ENCODE measurements around the gene HCFC2. TPM values are rescaled to one million over a fixed set of nuclear protein-coding genes. Genes with fewer than 3 reads are reported as not detected.

HCFC2 gene
- polyA plus RNA-seq, 1 of the 3 experiments (the other 2 are of a cell fraction), result 5.2 TPM

DNA sequence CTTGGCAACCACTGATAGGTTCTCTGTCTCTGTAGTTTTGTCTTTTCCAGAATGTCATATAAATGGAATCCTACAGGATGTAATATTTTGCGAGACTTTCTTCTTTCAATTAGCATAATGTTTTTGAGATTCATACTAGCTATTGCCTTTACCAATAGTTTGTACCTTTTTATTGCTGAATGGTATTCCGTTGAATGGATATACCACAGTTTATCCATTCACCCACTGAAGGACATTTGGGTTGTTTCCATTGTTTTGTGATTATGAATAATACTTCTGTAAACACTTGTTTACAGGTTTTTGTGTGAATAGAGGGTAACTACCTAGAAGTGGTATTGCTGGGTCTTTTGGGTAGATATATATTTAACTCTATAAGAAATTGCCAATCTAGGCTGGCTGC lies 40.6 kb upstream of the HCFC2 start:
- no peaks in the 10 kb centered on the region for H3K9me3 ChIP-seq
- peaks cover 0 to 4% of the 10 kb centered on the region in 2 experiments for H3K36me3 ChIP-seq (replicated peaks in 1 of 2; ENCODE audit: control insufficient read depth in 1 of 2, insufficient read depth in 2 of 2, low read length in 1 of 2)
- no peak overlapping the region for H3K4me3 ChIP-seq (ENCODE audit: low read depth in 2 of 2, low read length in 1 of 2)
- no peaks in the 10 kb centered on the region for H3K9me2 ChIP-seq
- H2AFZ ChIP-seq (ENCODE audit: low read depth), result no peak overlapping the region
- H3K79me2 ChIP-seq (ENCODE audit: insufficient read depth), result no peaks in the 10 kb centered on the region
- H3K27ac ChIP-seq (ENCODE audit: low read depth in 2 of 2, low read length in 1 of 2), result no peak overlapping the region
- H3K4me2 ChIP-seq, result no peak overlapping the region
- CTCF ChIA-PET, result no interaction called here
- no peaks in the 10 kb centered on the region for H3K4me1 ChIP-seq (ENCODE audit: control insufficient read depth in 1 of 2, insufficient read depth in 2 of 2, low read depth in 1 of 2, low read length in 1 of 2)
- H4K20me1 ChIP-seq (ENCODE audit: insufficient read depth), result no peaks in the 10 kb centered on the region
- TF ChIP-seq POLR2AphosphoS5 (IDR thresholded peaks at IDR 0.05; ENCODE audit: low read depth, low read length), result no peak
- TF ChIP-seq EZH2phosphoT487 (IDR thresholded peaks at IDR 0.05; ENCODE audit: borderline replicate concordance, low read depth), result no peak
- TF ChIP-seq MEF2A (IDR thresholded peaks at IDR 0.05; ENCODE audit: borderline replicate concordance, low read depth), result no peak
- TF ChIP-seq, protein P1, sequence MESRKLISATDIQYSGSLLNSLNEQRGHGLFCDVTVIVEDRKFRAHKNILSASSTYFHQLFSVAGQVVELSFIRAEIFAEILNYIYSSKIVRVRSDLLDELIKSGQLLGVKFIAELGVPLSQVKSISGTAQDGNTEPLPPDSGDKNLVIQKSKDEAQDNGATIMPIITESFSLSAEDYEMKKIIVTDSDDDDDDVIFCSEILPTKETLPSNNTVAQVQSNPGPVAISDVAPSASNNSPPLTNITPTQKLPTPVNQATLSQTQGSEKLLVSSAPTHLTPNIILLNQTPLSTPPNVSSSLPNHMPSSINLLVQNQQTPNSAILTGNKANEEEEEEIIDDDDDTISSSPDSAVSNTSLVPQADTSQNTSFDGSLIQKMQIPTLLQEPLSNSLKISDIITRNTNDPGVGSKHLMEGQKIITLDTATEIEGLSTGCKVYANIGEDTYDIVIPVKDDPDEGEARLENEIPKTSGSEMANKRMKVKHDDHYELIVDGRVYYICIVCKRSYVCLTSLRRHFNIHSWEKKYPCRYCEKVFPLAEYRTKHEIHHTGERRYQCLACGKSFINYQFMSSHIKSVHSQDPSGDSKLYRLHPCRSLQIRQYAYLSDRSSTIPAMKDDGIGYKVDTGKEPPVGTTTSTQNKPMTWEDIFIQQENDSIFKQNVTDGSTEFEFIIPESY (IDR thresholded peaks at IDR 0.05; ENCODE audit: borderline replicate concordance, low read depth), result no peak
- POLR2A ChIA-PET, result no interaction called here
- no peak overlapping the region for H3K9ac ChIP-seq
- DNase-seq, result no peak
- H3K27me3 ChIP-seq (ENCODE audit: insufficient read depth), result no peaks in the 10 kb centered on the region
- no peaks in the 10 kb centered on the region for H3F3A ChIP-seq (replicated peaks; ENCODE audit: insufficient read depth)
- 42% methylated on average over 2 of the region's 2 CpGs for WGBS (ENCODE audit: low lambda C conversion rate)

- H3K27me3 ChIP-seq (ENCODE audit: insufficient read depth), result no peaks in the 10 kb centered on the region
- DNase-seq, result no peak
- 74% methylated on average over 6 of the region's 6 CpGs for WGBS (ENCODE audit: low lambda C conversion rate)
- H3K9me2 ChIP-seq, result no peaks in the 10 kb centered on the region
- no peak overlapping the region for H3K27ac ChIP-seq (ENCODE audit: low read depth in 2 of 2, low read length in 1 of 2)
- ChIA-PET POLR2A (no interaction called here), CTCF (no interaction called here)
- H4K20me1 ChIP-seq (ENCODE audit: insufficient read depth), result no peaks in the 10 kb centered on the region
- TF ChIP-seq FOXJ3 (CRISPR knock-in tag; IDR thresholded peaks at IDR 0.05) (no peak), SIN3A (IDR thresholded peaks at IDR 0.05; ENCODE audit: borderline replicate concordance, low read depth, low read length) (no peak), RCOR1 (IDR thresholded peaks at IDR 0.05; ENCODE audit: low read length) (no peak), FOXM1 (IDR thresholded peaks at IDR 0.05; ENCODE audit: low read depth) (no peak)
- H3K4me3 ChIP-seq (ENCODE audit: low read depth in 2 of 2, low read length in 1 of 2), result no peak overlapping the region
- no peak overlapping the region for H3K9ac ChIP-seq
- H3F3A ChIP-seq (replicated peaks; ENCODE audit: insufficient read depth), result no peaks in the 10 kb centered on the region
- peaks cover 0 to 4% of the 10 kb centered on the region in 2 experiments for H3K36me3 ChIP-seq (replicated peaks in 1 of 2; ENCODE audit: control insufficient read depth in 1 of 2, insufficient read depth in 2 of 2, low read length in 1 of 2)
- no peaks in the 10 kb centered on the region for H3K79me2 ChIP-seq (ENCODE audit: insufficient read depth)
- no peaks in the 10 kb centered on the region for H3K9me3 ChIP-seq
- no peak overlapping the region for H2AFZ ChIP-seq (ENCODE audit: low read depth)
- no peak overlapping the region for H3K4me2 ChIP-seq
- H3K4me1 ChIP-seq (ENCODE audit: control insufficient read depth in 1 of 2, insufficient read depth in 2 of 2, low read depth in 1 of 2, low read length in 1 of 2), result no peaks in the 10 kb centered on the region
These were observed 40.0 kb upstream of the HCFC2 start for GRCh38 chr12:104024348-104024747.

- ChIA-PET CTCF (no interaction called here), POLR2A (no interaction called here)
- H3K9me2 ChIP-seq, result no peaks in the 10 kb centered on the region
- H3F3A ChIP-seq (replicated peaks; ENCODE audit: insufficient read depth), result no peaks in the 10 kb centered on the region
- no peak overlapping the region for H3K4me2 ChIP-seq
- H3K9me3 ChIP-seq, result no peaks in the 10 kb centered on the region
- no peaks in the 10 kb centered on the region for H4K20me1 ChIP-seq (ENCODE audit: insufficient read depth)
- H3K27ac ChIP-seq (ENCODE audit: low read depth in 2 of 2, low read length in 1 of 2), result no peak overlapping the region
- H3K9ac ChIP-seq, result no peak overlapping the region
- no peak for TF ChIP-seq GABPA (IDR thresholded peaks at IDR 0.05; ENCODE audit: low read depth)
- TF ChIP-seq, protein P2, sequence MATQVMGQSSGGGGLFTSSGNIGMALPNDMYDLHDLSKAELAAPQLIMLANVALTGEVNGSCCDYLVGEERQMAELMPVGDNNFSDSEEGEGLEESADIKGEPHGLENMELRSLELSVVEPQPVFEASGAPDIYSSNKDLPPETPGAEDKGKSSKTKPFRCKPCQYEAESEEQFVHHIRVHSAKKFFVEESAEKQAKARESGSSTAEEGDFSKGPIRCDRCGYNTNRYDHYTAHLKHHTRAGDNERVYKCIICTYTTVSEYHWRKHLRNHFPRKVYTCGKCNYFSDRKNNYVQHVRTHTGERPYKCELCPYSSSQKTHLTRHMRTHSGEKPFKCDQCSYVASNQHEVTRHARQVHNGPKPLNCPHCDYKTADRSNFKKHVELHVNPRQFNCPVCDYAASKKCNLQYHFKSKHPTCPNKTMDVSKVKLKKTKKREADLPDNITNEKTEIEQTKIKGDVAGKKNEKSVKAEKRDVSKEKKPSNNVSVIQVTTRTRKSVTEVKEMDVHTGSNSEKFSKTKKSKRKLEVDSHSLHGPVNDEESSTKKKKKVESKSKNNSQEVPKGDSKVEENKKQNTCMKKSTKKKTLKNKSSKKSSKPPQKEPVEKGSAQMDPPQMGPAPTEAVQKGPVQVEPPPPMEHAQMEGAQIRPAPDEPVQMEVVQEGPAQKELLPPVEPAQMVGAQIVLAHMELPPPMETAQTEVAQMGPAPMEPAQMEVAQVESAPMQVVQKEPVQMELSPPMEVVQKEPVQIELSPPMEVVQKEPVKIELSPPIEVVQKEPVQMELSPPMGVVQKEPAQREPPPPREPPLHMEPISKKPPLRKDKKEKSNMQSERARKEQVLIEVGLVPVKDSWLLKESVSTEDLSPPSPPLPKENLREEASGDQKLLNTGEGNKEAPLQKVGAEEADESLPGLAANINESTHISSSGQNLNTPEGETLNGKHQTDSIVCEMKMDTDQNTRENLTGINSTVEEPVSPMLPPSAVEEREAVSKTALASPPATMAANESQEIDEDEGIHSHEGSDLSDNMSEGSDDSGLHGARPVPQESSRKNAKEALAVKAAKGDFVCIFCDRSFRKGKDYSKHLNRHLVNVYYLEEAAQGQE (IDR thresholded peaks at IDR 0.05; ENCODE audit: low read depth, low read length), result no peak
- TF ChIP-seq, protein P3, sequence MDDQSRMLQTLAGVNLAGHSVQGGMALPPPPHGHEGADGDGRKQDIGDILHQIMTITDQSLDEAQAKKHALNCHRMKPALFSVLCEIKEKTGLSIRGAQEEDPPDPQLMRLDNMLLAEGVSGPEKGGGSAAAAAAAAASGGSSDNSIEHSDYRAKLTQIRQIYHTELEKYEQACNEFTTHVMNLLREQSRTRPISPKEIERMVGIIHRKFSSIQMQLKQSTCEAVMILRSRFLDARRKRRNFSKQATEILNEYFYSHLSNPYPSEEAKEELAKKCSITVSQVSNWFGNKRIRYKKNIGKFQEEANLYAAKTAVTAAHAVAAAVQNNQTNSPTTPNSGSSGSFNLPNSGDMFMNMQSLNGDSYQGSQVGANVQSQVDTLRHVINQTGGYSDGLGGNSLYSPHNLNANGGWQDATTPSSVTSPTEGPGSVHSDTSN (IDR thresholded peaks at IDR 0.05), result no peak
- H2AFZ ChIP-seq (ENCODE audit: low read depth), result no peak overlapping the region
- peaks cover 0 to 4% of the 10 kb centered on the region in 2 experiments for H3K36me3 ChIP-seq (replicated peaks in 1 of 2; ENCODE audit: control insufficient read depth in 1 of 2, insufficient read depth in 2 of 2, low read length in 1 of 2)
- no peak overlapping the region for H3K4me3 ChIP-seq (ENCODE audit: low read depth in 2 of 2, low read length in 1 of 2)
- no peaks in the 10 kb centered on the region for H3K27me3 ChIP-seq (ENCODE audit: insufficient read depth)
- H3K4me1 ChIP-seq (ENCODE audit: control insufficient read depth in 1 of 2, insufficient read depth in 2 of 2, low read depth in 1 of 2, low read length in 1 of 2), result no peaks in the 10 kb centered on the region
- no peak for DNase-seq
- WGBS (ENCODE audit: low lambda C conversion rate), result 88% methylated on average over 2 of the region's 2 CpGs
- no peaks in the 10 kb centered on the region for H3K79me2 ChIP-seq (ENCODE audit: insufficient read depth)
These were observed 38.6 kb upstream of the HCFC2 start for GRCh38 chr12:104025771-104026170.
